Stimulated activated naive CD8-positive, alpha-beta T cell treated with anti-CD3 and anti-CD28 coated beads, Interleukin-15, Interleukin-2, amounts not matched to agents 100 U/mL and 50 U/mL, for 24 hours (primary cell): ENCODE results near the gene EED.
"Not testable (repeated sequence)": the region's sequence is repeated elsewhere in the genome, so short reads cannot be mapped to it uniquely, and the experiment has no call there.

Source experiments
- ATAC-seq: fragments of 150-1000 bp; cut with Tn5 transposase; one replicate; pipeline ENCODE4 v1.10.0; 2021
- DNase-seq: peaks from one replicate; pipeline ENCODE4 v3.0.0; 2021

The EED gene

GRCh38 chr11:86247608-86248007, 3.1 kb downstream of the EED start:
- no peak for ATAC-seq
- DNase-seq = no peak

GRCh38 chr11:86248609-86249008, 4.1 kb downstream of the EED start:
- ATAC-seq (no peak), DNase-seq (peak; percentile 29)

DNA sequence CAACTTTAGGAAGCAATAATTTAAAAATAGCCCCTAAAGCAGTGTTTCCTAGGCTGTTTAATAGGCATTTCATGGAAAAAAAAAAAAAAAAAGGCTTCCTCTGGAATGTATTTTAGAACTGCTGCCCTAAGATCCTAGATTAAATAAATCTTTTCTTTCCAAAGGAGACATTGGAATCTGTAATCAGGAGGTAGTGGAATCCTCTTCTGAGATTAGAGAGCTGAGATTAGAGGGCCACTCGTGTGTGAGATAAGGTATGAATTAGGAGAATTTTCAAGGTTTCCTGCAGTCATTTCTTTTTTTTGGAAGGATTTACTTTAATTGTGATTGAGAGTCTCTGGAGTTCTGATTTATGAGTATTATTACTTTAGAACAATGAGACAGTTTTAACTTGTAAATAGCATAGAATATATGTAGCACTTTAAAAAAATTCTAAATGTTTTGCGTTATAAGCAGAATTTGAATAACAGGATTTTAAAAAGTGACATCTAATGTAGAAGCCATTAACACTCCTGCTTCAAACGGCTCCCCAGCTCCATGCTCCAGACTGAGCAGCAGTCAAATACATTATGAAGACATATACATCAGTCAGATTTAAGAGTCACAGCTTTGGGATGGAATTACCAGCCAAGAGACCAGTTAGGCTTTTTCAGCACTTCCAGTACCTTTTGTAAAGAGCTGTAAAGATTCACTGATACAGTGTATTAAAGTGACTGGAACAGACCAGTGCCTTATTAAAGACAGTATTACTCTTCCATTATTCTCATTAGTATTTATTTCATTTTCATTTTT, 5.0 kb downstream of the EED start:
- DNase-seq (no peak), ATAC-seq (no peak)

GRCh38 chr11:86251345-86251744, 6.8 kb downstream of the EED start:
- ATAC-seq (peak; percentile 51), DNase-seq (no peak)

DNA sequence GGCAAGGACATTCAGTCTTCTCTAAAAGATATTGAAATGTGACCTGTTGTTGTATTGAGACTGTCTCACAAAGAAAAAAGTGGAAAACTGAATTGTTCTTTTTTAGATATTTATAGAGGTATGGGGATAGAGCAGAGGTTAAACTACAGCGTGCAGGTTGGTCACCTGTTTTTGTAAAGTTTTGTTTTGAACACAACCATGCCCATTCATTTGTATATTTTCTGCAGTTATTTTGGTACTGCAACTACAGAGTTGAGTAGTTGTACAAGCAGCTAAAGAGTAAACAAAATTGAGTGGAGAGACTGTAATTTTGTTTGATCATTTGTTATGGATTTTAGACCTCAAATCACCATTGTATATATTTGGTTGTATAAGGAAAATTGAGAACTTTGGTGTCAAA, 11.3 kb downstream of the EED start:
- no peak for DNase-seq

GRCh38 chr11:86256608-86257007, 12.1 kb downstream of the EED start:
- no peak for ATAC-seq
- DNase-seq = no peak

More for the DNA sequence above, 11.3 kb downstream of the EED start:
- ATAC-seq = no peak

GRCh38 chr11:86257446-86257845, 12.9 kb downstream of the EED start:
- ATAC-seq (no peak), DNase-seq (no peak)

DNA sequence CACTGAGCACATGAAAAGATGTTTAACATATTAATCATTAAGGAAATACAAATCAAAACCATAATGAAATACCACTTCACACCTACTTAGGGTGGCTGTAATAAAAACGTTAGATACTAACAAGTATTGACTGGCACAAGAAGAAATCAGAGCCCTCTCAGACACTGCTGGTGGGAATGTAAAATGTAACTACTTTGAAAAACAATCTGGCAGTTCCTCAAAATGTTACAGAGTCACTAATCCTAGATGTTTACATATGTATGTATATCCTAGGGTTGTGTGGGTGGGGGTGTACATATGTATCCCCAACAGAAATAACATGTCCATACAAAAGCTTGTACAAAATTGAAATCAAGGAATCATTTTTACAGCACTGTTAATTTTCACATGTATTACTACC, 15.2 kb downstream of the EED start:
- ATAC-seq (no peak), DNase-seq (no peak)

GRCh38 chr11:86261328-86261727, 16.8 kb downstream of the EED start:
- ATAC-seq (no peak), DNase-seq (no peak)

GRCh38 chr11:86262387-86262786, 17.8 kb downstream of the EED start:
- no peak for DNase-seq
- ATAC-seq = no peak

DNA sequence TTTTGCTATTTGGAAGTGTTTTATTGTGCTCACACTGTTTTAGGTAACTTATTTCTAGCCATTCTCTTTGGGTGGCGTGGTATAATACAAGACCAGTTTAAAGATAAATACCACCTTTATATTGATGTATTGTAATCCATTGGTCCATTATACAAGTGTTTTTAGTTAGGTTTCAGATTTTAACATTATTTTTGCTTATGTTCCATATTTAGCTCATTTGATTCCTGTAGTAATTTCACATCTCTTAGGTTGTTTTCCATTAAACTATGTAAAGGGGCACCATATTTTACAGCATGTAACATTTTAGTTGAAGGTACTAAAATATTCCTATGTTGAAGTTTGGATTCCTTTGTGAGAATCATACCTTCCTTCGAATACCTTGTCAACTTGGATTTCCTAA, 20.1 kb downstream of the EED start:
- DNase-seq (no peak), ATAC-seq (no peak)

DNA sequence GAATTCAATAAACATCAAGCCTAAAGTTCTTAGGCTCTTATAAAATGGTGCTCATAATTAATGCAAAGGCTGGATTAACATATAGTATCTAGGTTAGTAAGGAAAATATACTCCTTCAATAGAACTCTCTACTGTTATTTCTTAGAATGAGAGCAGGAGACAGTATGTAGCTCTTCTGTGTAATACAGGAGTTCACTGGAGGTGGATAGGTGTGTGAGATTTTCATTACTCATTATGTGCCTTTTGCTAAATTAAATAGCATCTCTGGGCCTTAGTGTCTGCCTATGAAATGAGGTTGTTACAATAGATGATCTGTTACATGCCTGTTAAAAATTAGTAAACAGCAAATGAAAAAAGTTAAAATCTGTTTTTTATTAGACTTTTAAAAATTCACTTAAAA, 20.6 kb downstream of the EED start:
- DNase-seq = no peak
- ATAC-seq = no peak

GRCh38 chr11:86269645-86270044, 25.1 kb downstream of the EED start:
- ATAC-seq (no peak), DNase-seq (no peak)

- ATAC-seq (no peak), DNase-seq (no peak)
Measured at GRCh38 chr11:86274503-86274902, 29.9 kb downstream of the EED start.

DNA sequence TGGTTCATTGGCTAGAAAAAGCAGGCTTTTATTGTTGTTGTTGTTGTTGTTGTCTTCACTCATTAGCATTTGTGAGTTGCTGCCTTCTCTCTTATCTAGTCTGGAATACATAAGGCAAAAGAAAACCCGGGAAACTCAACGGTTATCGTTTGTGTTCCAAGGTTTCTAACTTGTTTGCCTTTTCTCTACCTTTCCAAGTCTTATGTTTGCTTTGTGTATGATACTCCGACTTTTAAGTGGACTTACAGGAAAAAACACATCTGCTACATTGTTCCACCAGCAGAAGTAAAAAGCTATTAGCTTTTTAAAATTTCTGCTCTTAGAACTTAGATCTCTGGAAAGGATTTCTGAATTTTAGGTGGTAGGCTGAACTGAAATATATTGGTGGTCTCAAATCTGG, 30.4 kb downstream of the EED start:
- no peak for ATAC-seq
- no peak for DNase-seq

DNA sequence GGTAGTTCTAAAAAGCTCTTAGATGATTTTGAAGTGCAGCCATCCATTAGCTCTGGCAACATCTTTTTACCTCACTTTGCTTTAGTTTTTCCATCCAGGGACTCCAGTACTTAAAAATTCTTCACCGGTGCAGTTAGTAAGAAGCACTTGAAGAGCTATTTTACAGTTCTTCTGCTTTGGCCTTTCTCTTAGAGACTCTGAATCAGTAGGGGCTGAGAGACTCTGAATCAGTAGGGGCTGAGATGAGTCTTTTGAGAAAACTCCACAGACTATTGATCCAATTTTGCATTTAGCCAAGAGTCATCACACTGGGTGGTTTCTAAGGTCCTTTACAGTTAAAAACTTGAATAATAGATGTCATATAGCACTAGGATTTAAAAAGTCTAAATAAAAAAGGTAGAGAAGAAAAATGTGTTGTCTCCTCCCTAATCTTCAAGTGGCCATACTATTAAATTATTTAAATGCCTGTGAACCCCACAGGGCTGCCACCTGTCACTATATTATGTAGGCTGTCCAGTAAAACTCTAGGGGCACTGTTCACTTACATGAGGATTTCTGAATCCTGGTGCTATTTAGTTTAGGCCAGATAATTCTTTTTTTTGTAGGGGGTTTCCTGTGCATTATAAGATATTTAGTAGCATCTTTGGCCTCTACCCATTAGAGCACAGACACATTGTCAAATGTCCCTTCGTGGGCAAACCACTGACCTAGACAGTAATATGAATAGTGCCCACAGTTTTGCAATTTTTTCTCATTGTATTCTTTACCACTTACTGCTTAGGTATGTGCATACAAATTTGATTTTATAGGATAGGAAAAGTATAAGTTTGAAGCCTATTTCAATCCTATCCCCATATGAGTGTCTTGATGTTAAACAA, 31.2 kb downstream of the EED start:
- ATAC-seq (no peak), DNase-seq (no peak)

DNA sequence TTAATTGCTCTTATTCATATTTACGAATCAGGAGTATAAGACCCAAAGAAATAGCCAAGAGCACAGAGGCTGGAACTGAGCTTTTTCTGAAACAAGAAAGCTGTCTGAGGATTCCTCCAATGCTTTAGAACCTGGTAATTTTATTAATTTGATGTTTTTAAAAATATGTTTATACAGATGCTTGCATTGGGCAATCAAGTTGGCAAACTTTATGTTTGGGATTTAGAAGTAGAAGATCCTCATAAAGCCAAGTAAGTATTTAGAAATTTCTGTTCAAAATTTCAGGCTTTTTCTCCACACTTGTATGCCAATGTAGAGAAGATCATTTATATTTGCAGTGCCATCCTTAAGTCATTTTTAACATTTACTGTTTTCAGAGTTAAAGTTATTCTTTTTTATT, 33.2 kb downstream of the EED start:
- no peak for ATAC-seq
- DNase-seq = no peak

GRCh38 chr11:86278226-86278625, 33.7 kb downstream of the EED start:
- ATAC-seq (no peak), DNase-seq (no peak)

DNA sequence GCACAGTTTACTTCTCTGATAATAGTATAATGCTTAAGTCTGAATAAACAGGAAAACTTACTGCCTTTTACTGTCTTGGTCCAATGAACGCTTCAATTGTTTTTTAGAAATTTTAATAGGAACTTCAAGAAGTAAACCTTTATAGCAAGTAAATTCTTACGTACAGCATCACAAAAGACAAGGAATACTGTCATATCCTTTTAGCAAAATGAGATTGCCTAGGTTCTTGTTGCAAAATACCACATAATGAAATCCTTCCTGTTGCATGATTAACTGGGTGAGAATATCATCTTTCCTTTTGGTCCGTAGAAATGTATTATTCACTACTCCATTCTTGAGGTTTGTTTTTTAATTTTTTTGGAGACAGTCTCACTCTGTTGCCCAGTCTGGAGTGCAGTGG, 35.2 kb downstream of the EED start:
- ATAC-seq (no peak), DNase-seq (no peak)

GRCh38 chr11:86287468-86287796, 42.9 kb downstream of the EED start:
- DNase-seq (no peak), ATAC-seq (peak; percentile 56)

- DNase-seq (peak; percentile 45), ATAC-seq (peak; percentile 5)
Measured at GRCh38 chr11:86288776-86289507, 44.4 kb downstream of the EED start.

DNA sequence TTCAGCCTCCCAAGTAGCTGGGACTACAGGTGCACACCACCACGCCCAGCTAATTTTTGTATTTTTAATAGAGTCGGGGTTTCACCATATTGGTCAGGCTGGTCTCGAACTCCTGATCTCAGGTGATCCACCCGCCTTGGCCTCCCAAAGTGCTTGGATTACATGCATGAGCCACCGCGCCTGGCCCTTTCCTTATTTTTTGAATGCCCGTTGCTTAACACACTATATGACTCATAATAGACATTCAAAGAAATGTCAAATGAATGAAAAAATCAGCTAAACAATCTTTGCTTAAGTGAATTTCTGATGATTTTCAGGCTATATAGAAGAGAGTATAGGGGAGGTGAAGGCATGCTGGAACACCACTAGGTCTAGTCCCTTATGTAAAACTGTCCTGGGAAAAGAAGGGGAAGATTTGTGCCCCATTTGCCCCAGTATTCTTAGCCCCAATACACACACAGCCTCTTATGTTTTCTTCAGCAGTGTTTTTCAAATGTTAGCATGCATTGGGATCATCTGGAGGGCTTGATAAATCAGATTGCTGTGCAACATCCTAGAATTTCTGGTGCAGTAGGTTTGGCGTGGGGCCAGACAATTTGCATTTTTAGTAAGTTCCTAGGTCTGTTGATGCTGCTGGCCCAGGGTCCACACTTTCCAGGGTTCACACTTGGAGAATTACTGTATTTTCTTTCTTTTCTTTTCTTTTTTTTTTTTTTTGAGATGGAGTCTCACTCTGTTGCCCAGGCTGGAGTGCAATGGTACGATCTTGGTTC, 45.1 kb downstream of the EED start:
- ATAC-seq = not testable (repeated sequence)
- DNase-seq = peak; percentile 48
